GM19372 (cell line): ENCODE data around the gene AASS.

Source experiments
- ATAC-seq: cut with Tn5 transposase; IDR thresholded peaks from one replicate; pipeline ENCODE4 v1.9.1; 2021; ENCODE audit warnings: mild to moderate bottlenecking, low read depth, moderate library complexity; ENCODE audit not compliant: unreplicated experiment

AASS gene

GRCh38 chr7:122055073-122055472 lies 89.0 kb downstream of the AASS start:
- ATAC-seq: no peak

DNA sequence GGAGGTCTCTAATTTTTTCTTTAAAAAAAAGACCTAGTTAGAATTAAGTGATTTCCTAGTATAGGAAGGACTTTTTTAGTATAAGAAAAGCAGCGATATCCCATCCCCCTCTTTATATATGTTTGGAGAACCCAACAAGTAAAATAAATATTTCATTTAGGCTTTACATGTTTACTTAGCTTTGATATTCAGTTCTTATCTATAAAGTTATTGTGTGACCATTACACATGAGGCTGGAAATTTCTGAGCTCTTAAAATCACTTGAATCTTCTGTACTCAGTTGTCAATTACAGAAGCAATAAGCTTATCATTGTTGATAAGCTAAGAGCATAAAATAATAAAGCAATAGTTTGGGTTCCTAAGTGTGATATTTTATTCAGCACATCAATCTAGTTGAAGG lies 89.7 kb downstream of the AASS start:
- ATAC-seq: no peak

- no peak for ATAC-seq
Measured at GRCh38 chr7:122046402-122046801, 97.6 kb downstream of the AASS start.

DNA sequence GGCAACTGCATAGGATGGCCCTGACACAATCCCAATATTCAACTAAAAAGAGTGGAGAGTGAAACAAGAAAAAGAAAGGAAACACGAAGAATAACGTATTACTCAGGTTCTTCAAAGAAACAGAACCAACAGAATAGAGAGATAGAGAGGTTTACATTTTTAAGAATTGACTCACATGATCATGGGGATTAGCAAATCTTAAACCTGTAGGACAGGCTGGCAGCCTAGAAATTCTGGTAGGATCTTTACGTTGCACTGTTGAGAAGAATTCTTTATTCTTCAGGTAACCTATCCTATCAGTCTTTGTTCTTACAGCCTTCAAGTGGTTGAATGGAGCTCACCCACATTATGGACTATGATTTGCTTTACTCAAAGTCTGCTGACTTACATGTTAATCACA lies 103.9 kb downstream of the AASS start:
- no peak for ATAC-seq

- no peak for ATAC-seq
Measured at GRCh38 chr7:122038904-122039303, 105.1 kb downstream of the AASS start.

GRCh38 chr7:122038134-122038533 lies 105.9 kb downstream of the AASS start:
- ATAC-seq: no peak

DNA sequence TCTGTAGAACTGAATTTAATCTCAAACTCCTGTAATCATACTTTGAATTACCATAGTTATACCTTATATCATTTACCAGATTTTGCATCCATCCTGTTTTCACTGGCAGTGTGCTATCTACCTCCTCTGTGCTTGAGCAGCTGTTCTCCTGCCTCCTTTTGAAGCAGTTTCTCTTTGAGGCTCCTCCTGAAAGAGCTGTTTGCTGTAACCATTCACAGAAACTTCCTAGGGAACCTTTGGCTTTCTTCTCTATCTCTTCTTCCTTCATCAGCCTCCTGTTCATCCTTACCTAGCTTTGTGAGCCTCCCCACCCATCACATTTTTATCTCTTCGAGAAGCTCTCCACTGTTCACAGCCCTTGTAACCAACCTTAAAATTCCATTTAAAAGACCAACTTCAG lies 108.2 kb downstream of the AASS start:
- no peak for ATAC-seq

- no peak for ATAC-seq
Measured at GRCh38 chr7:122033641-122034040, 110.4 kb downstream of the AASS start.

GRCh38 chr7:122027058-122027457 lies 117.0 kb downstream of the AASS start:
- ATAC-seq: no peak
